HFF-Myc (cell line): Measurements from ENCODE around the gene CHAC1.

Source experiments
- DNase-seq: peaks from one replicate; pipeline ENCODE4 v3.0.0-alpha.2; 2011; ENCODE audit warnings: low read depth; ENCODE audit errors: extremely low read depth
- H3K4me3 ChIP-seq: replicated peaks from 2 replicates; pipeline ENCODE4 v1.5.1; 2011; ENCODE audit warnings: low read depth, mild to moderate bottlenecking, control low read depth, low read length
- TF ChIP-seq, protein P1 (sequence below): IDR thresholded peaks from 2 replicates; pipeline ENCODE4 v1.5.1; 2012; ENCODE audit warnings: mild to moderate bottlenecking, low read depth, low read length, control low read depth; ENCODE audit errors: missing control alignments

Gene CHAC1

DNA sequence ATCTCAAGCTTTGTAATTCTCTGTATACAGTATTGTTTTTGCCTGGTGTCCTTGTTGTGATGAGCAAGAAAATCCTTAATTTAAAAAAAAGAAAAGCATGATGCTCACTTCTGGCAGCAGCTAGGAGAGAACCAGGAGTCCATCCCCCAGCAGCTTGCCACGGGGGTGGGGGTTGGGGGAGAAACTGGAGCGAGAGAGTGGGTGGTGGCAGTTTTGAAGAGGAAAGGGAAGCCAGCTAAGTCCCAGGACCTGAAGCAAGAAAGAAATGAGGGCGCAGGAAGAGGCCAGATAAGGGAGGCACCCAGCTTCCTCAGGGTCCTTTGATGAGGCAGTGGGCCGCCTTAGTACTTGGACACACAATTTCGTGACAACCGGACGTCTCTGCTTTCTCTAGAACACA is 23.5 kb downstream of the CHAC1 start:
- DNase-seq: no peak
- H3K4me3 ChIP-seq: no peak overlapping the region
- TF ChIP-seq, protein P1, sequence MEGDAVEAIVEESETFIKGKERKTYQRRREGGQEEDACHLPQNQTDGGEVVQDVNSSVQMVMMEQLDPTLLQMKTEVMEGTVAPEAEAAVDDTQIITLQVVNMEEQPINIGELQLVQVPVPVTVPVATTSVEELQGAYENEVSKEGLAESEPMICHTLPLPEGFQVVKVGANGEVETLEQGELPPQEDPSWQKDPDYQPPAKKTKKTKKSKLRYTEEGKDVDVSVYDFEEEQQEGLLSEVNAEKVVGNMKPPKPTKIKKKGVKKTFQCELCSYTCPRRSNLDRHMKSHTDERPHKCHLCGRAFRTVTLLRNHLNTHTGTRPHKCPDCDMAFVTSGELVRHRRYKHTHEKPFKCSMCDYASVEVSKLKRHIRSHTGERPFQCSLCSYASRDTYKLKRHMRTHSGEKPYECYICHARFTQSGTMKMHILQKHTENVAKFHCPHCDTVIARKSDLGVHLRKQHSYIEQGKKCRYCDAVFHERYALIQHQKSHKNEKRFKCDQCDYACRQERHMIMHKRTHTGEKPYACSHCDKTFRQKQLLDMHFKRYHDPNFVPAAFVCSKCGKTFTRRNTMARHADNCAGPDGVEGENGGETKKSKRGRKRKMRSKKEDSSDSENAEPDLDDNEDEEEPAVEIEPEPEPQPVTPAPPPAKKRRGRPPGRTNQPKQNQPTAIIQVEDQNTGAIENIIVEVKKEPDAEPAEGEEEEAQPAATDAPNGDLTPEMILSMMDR: no peak

DNA sequence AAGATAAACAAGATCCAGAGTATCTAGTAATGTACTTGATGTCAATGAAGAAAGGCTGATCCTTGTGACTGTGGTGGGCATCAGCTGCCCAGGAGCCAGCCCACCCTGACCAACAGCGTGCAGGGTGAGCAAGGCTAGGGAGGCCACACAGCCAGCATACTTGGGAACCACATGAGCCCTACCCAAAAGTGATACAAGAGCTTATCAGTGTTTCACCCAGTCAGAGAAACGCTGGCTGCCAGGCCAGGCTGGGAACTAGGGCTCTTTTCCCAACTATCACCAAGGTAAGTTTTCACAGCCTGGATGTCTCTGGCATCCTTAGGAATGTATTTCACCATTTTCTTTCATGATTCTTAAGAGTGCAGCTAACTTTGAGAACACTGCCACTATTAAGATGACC is 24.9 kb downstream of the CHAC1 start:
- no peak overlapping the region for H3K4me3 ChIP-seq
- TF ChIP-seq, protein P1: no peak
- DNase-seq: no peak

DNA sequence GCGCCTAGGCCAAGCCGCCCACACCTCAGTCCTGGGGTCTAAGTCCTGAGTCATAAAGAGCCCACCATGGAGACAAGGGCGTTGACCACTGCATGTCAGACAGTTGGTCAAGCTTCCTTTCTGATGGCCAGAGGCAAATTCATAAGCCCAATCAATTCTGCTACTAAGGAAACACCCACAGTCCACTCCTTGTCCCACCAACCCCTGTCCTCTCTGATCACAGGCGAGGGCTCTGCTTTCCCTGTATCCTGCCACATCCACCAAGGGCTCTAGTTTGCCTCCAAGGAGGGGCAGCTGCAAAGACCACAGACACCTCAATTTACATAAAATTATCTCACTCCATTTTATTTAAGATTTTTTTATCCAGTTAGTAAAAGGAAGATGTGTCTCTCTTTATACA is 25.3 kb downstream of the CHAC1 start:
- H3K4me3 ChIP-seq: no peak overlapping the region
- TF ChIP-seq, protein P1: no peak
- DNase-seq: no peak

DNA sequence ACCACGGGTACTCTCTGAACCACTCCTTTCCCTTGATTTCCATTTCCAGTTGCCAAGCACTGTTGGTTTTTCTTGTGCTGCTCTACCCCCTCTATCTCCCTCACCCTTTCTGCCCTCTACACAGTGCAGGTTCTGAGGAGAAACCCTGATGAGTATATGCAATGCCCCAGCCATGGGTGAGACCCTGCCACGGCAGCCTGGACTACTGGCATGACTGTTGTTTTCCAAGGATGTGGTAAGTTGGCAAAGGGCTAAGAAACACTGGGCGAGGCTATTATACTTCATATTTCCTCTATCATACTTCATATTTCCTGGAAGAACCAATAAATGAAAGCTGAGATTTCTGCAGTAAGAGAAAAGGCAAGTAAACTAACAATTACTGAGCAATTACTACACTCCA is 27.9 kb downstream of the CHAC1 start:
- no peak for DNase-seq
- TF ChIP-seq, protein P1: no peak
- H3K4me3 ChIP-seq: no peak overlapping the region

DNA sequence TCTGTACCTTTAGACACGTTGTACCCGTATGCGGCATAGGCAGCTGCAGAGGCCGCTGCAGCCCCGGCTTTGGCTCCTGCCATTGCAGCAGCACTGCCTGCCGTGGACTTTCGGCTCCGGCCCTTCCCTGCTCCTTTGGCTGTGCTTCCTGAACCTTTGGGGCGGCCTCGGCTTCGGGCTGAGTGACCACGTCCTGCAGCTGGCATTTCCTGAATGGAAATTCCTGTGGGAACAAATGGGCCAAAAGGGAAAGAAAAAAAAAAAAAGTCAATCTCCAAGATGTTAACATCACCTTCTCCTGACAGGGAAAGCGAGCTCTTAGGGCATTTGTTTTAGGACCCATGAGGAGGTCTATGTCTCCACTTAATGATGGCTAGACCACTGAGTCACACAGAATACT is 29.6 kb downstream of the CHAC1 start:
- H3K4me3 ChIP-seq: no peak overlapping the region
- TF ChIP-seq, protein P1: no peak
- no peak for DNase-seq

DNA sequence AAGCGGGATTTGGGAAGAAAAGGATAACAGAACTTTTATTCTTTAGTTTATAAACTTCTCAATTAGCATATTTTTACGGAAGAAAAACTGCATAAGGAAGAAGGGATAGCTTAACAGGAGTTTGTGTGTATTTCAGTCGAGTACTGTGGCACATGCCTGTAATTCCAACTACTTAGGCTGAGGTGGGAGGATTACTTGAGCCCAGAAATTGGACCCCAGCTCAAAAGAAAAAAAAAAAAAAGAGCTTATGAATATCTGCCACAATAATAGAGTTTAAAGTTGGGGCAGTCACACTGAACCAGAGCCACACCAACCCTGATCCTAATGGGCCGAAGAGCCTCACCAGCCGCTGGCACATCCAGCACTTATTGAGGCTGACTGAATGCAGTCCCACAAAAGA is 31.1 kb downstream of the CHAC1 start:
- TF ChIP-seq, protein P1: no peak
- no peak overlapping the region for H3K4me3 ChIP-seq
- DNase-seq: no peak

DNA sequence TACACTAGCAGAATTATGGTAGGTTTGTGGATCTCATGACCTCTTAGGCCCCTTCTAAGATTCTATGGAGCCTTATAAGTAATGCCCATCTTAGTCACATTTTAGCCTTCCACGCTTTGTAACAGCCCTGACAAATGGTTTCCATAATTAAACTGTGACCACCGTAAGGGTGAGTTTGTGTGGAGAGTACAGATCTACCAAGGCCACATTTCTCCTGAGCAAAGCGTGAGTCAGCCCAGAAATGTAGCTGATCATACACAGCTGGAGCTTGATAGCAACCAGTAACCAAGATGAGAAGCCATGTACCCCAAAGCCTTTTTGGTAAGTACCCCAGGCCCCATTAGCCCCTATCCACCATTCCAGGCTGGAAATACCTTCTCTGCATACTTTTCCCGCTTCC is 31.7 kb downstream of the CHAC1 start:
- no peak overlapping the region for H3K4me3 ChIP-seq
- TF ChIP-seq, protein P1: no peak
- DNase-seq: no peak
